SU-DHL-6 (cell line): Measurements from ENCODE around the gene AFF3.

Experiments used
- H2AFZ ChIP-seq: fragments of 200-600 bp; sonication (generic); 2 replicates; pipeline ENCODE4 v1.6.1; 2014; ENCODE audit warnings: low read depth, mild to moderate bottlenecking, moderate library complexity, mixed read lengths, antibody characterized with exemption, low read length; ENCODE audit not compliant: severe bottlenecking
- H3F3A ChIP-seq: fragments of 200-600 bp; shearing (Covaris generic); 2 replicates; pipeline ENCODE4 v1.6.0; 2016; ENCODE audit warnings: antibody characterized with exemption, mild to moderate bottlenecking; ENCODE audit not compliant: insufficient read depth
- H3K27ac ChIP-seq: fragments of 200-600 bp; sonication (generic); 2 replicates; pipeline ENCODE4 v1.5.1; 2016; ENCODE audit warnings: low read depth, mild to moderate bottlenecking, low read length, moderate library complexity, mixed read lengths
- H3K27me3 ChIP-seq: fragments of 200-600 bp; sonication (generic), shearing (Covaris generic); 2 replicates; pipeline ENCODE4 v1.6.0; 2014; ENCODE audit warnings: mild to moderate bottlenecking, low read length
- H3K36me3 ChIP-seq: fragments of 200-600 bp; sonication (generic); 2 replicates; pipeline ENCODE4 v1.6.1; 2014; ENCODE audit warnings: mild to moderate bottlenecking, low read length, mixed read lengths
- H3K4me2 ChIP-seq: fragments of 300-600, 200-600 bp; shearing (Covaris generic), sonication (generic); 2 replicates; pipeline ENCODE4 v1.6.0; 2014; ENCODE audit warnings: low read length, low read depth, mild to moderate bottlenecking; ENCODE audit not compliant: poor library complexity, severe bottlenecking
- H3K4me3 ChIP-seq: fragments of 200-600 bp; sonication (generic); 2 replicates; pipeline ENCODE4 v1.5.1; 2014; ENCODE audit warnings: antibody characterized with exemption, low read length, mild to moderate bottlenecking, mixed read lengths; ENCODE audit not compliant: insufficient read depth, poor library complexity, severe bottlenecking
- H3K79me2 ChIP-seq: fragments of 200-600 bp; sonication (generic); 2 replicates; pipeline ENCODE4 v1.6.1; 2014; ENCODE audit warnings: mild to moderate bottlenecking, low read length, moderate library complexity; ENCODE audit not compliant: insufficient read depth
- H3K9ac ChIP-seq: fragments of 200-600 bp; sonication (generic); 2 replicates; pipeline ENCODE4 v1.7.0; 2014; ENCODE audit warnings: mild to moderate bottlenecking, low read length
- H3K9me2 ChIP-seq: fragments of 200-600 bp; sonication (generic); replicated peaks from 2 replicates; pipeline ENCODE4 v1.6.1; 2014; ENCODE audit warnings: low read length; ENCODE audit not compliant: insufficient read depth
- H3K9me3 ChIP-seq: fragments of 200-600 bp; sonication (generic); 2 replicates; pipeline ENCODE4 v1.6.1; 2014; ENCODE audit warnings: low read length, mixed read lengths; ENCODE audit not compliant: insufficient read depth
- H4K20me1 ChIP-seq: fragments of 200-600 bp; sonication (generic); 2 replicates; pipeline ENCODE4 v1.6.1; 2014; ENCODE audit warnings: low read depth, mild to moderate bottlenecking, antibody characterized with exemption, low read length, moderate library complexity, mixed read lengths
- CTCF ChIP-seq: fragments of 200-600 bp; sonication (generic); IDR thresholded peaks from one replicate; pipeline ENCODE4 v1.5.1; 2017; ENCODE audit warnings: antibody characterized with exemption, mild to moderate bottlenecking, low read length, moderate library complexity; ENCODE audit not compliant: insufficient read depth, poor library complexity, severe bottlenecking
- EZH2phosphoT487 ChIP-seq: fragments of 200-600 bp; sonication (generic), shearing (Covaris generic); conservative IDR thresholded peaks from 2 replicates; pipeline ENCODE4 v1.6.1; 2018; ENCODE audit warnings: mild to moderate bottlenecking, antibody characterized with exemption, low read length, moderate library complexity, mixed read lengths

Gene AFF3

DNA sequence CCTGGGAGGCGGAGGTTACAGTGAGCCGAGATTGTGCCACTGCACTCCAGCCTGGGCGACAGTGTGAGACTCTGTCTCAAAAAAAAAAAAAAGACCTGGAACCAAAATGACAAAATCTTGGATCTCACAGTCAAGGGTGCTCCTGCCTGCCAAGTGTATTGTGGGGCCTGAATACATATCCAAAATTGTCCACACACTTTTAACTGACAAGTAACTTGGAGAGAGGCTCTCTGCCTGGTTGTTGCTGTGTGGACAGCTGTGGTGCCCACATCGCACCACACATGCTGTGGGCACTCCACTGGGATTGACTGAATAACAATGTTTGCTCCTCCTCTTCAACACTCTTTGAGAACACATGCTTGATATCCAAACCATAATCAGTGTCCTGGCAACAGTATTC, 534.9 kb downstream of the AFF3 start:
- no peak overlapping the region for H2AFZ ChIP-seq
- no peak for TF ChIP-seq CTCF
- TF ChIP-seq EZH2phosphoT487 = no peak
- H3K4me2 ChIP-seq = no peak overlapping the region

GRCh38 chr2:99605036-99605435, 537.4 kb downstream of the AFF3 start:
- H3K79me2 ChIP-seq = no peaks in the 10 kb centered on the region
- no peaks in the 10 kb centered on the region for H4K20me1 ChIP-seq

More for the DNA sequence above, 534.9 kb downstream of the AFF3 start:
- Histone ChIP-seq H3K9me2 (no peaks in the 10 kb centered on the region), H3K4me3 (no peak overlapping the region), H3F3A (no peaks in the 10 kb centered on the region), H3K9ac (no peak overlapping the region), H4K20me1 (no peaks in the 10 kb centered on the region), H3K9me3 (no peaks in the 10 kb centered on the region), H3K27me3 (no peaks in the 10 kb centered on the region), H3K27ac (no peak overlapping the region), H3K79me2 (no peaks in the 10 kb centered on the region), H3K36me3 (no peaks in the 10 kb centered on the region)

GRCh38 chr2:99602476-99602875, 539.9 kb downstream of the AFF3 start:
- Histone ChIP-seq H3K4me2 (no peak overlapping the region), H3K9me2 (no peaks in the 10 kb centered on the region), H3K9me3 (no peaks in the 10 kb centered on the region), H3K9ac (no peak overlapping the region), H4K20me1 (no peaks in the 10 kb centered on the region), H3K27me3 (no peaks in the 10 kb centered on the region), H2AFZ (no peak overlapping the region), H3K36me3 (no peaks in the 10 kb centered on the region), H3K4me3 (no peak overlapping the region), H3F3A (no peaks in the 10 kb centered on the region), H3K27ac (no peak overlapping the region), H3K79me2 (no peaks in the 10 kb centered on the region)
- no peak for TF ChIP-seq CTCF

More at GRCh38 chr2:99605036-99605435, 537.4 kb downstream of the AFF3 start:
- Histone ChIP-seq H2AFZ (no peak overlapping the region), H3K27ac (no peak overlapping the region), H3F3A (no peaks in the 10 kb centered on the region), H3K36me3 (no peaks in the 10 kb centered on the region), H3K9ac (no peak overlapping the region), H3K9me3 (no peaks in the 10 kb centered on the region), H3K4me3 (no peak overlapping the region), H3K27me3 (no peaks in the 10 kb centered on the region), H3K4me2 (no peak overlapping the region), H3K9me2 (no peaks in the 10 kb centered on the region)
- no peak for TF ChIP-seq EZH2phosphoT487
- TF ChIP-seq CTCF = no peak
